ENCODE results near the gene RAB31.

GRCh38 chr18:9712611-9713010, 4.5 kb downstream of the RAB31 start:
- TF ChIP-seq CTCF (IDR thresholded peaks at IDR 0.05) (no peak), POLR2A (IDR thresholded peaks at IDR 0.05) (no peak)

All from testis (tissue), 2 donors.